NCI-H446 treated with DMSO at 0.1 percent for 48 hours (cell line): ENCODE data around the gene THUMPD3.

Source experiments
- DNase-seq: peaks from one replicate; lab custom pipeline; 2025; lab: John Stamatoyannopoulos, UW

Gene THUMPD3

GRCh38 chr3:9420850-9421549 lies 58.1 kb downstream of the THUMPD3 start:
- no peak for DNase-seq

GRCh38 chr3:9422712-9423424 lies 60.0 kb downstream of the THUMPD3 start:
- peak; percentile 89 for DNase-seq

GRCh38 chr3:9428411-9428810 lies 65.6 kb downstream of the THUMPD3 start:
- DNase-seq = no peak

GRCh38 chr3:9430733-9431132 lies 67.9 kb downstream of the THUMPD3 start:
- no peak for DNase-seq

GRCh38 chr3:9433627-9434521 lies 71.0 kb downstream of the THUMPD3 start:
- no peak for DNase-seq

GRCh38 chr3:9435316-9435715 lies 72.5 kb downstream of the THUMPD3 start:
- no peak for DNase-seq
